BLaER1 (cell line): Measurements from ENCODE around the gene SGPP2.

Experiments
- H3K27ac ChIP-seq: shearing (Covaris generic); formaldehyde crosslinking; 2 replicates; pipeline ENCODE4 v1.8.1; 2022
- H3K27me3 ChIP-seq: shearing (Covaris generic); formaldehyde crosslinking; 2 replicates; pipeline ENCODE4 v1.8.1; 2022
- H3K36me3 ChIP-seq: shearing (Covaris generic); formaldehyde crosslinking; 2 replicates; pipeline ENCODE4 v1.8.1; 2022
- H3K4me1 ChIP-seq: shearing (Covaris generic); formaldehyde crosslinking; 2 replicates; pipeline ENCODE4 v1.8.1; 2022
- H3K4me2 ChIP-seq: shearing (Covaris generic); formaldehyde crosslinking; 2 replicates; pipeline ENCODE4 v1.8.1; 2022
- H3K4me3 ChIP-seq: shearing (Covaris generic); formaldehyde crosslinking; 2 replicates; pipeline ENCODE4 v1.8.1; 2022
- H3K9ac ChIP-seq: shearing (Covaris generic); formaldehyde crosslinking; 2 replicates; pipeline ENCODE4 v1.8.1; 2022
- H3K9me3 ChIP-seq: shearing (Covaris generic); formaldehyde crosslinking; 2 replicates; pipeline ENCODE4 v1.8.1; 2022
- H4K20me1 ChIP-seq: shearing (Covaris generic); formaldehyde crosslinking; 2 replicates; pipeline ENCODE4 v1.8.1; 2022
- Cebpa-rat ChIP-seq: shearing (Covaris generic); IDR thresholded peaks from 2 replicates; pipeline ENCODE4 v1.8.1; 2022

SGPP2 gene

DNA sequence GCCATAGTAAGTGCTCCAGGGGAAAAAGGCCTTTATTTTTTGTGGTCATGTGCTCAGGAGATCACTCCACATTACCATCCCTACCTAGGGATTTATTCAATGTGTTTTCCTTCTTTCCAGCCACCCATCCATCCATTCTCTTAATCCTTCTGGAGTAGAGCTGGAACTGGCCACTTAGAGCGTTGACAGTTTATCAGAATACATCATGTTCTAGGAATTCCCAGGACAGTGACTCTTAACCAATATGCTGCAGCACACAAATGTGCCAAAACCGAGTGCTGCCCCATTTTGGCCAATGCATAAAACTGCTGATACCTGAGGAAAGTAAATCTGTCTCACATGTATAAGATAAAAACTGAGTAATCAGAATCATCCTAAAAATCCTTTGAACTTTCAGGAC is 167.8 kb downstream of the SGPP2 start:
- no peak for TF ChIP-seq Cebpa-rat
- Histone ChIP-seq H3K36me3 (peaks cover 60% of the 10 kb centered on the region), H3K27me3 (no peaks in the 10 kb centered on the region), H3K4me2 (no peak overlapping the region), H3K27ac (no peak overlapping the region), H4K20me1 (0 out of 2 replicates have a peak, but pooled peaks cover 5% of the 10 kb centered on the region), H3K9me3 (peaks cover 6% of the 10 kb centered on the region; the same call in 1 of the 2 replicates), H3K4me3 (no peak overlapping the region), H3K4me1 (no peaks in the 10 kb centered on the region), H3K9ac (no peak overlapping the region)

DNA sequence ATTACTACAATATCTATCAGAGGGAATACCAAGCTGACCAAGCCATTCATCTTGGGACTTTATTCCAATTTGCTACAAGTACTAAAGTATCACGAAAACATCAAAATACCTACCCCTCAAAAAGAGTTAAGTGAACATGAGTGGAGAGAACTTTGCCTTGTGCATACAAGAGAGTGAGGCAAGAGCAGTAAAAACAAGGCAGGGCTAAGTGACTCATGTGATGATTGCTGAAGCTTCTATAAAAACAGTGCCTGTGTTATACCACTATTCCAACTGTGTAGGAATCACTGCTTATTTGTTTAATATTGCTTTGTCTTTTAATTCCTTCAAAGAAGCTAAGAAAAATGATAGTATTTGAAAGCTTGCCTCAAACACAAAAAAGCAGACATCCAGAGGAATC is 170.3 kb downstream of the SGPP2 start:
- no peaks in the 10 kb centered on the region for H3K27me3 ChIP-seq
- peaks cover 81% of the 10 kb centered on the region for H3K36me3 ChIP-seq
- H3K4me3 ChIP-seq, result no peak overlapping the region
- H3K4me1 ChIP-seq, result no peaks in the 10 kb centered on the region
- no peak overlapping the region for H3K4me2 ChIP-seq
- H3K9me3 ChIP-seq, result peaks cover 6% of the 10 kb centered on the region; the same call in 1 of the 2 replicates
- H4K20me1 ChIP-seq, result peaks cover 17% of the 10 kb centered on the region; the same call in 1 of the 2 replicates
- no peak overlapping the region for H3K9ac ChIP-seq
- no peak overlapping the region for H3K27ac ChIP-seq
- no peak for TF ChIP-seq Cebpa-rat

- Histone ChIP-seq H3K9me3 (no peaks in the 10 kb centered on the region), H3K4me1 (no peaks in the 10 kb centered on the region), H3K4me3 (no peak overlapping the region), H3K4me2 (no peak overlapping the region), H3K9ac (no peak overlapping the region), H3K36me3 (peaks cover 83% of the 10 kb centered on the region), H4K20me1 (peaks cover 17% of the 10 kb centered on the region; the same call in 1 of the 2 replicates), H3K27me3 (no peaks in the 10 kb centered on the region), H3K27ac (no peak overlapping the region)
- no peak for TF ChIP-seq Cebpa-rat
Observed at GRCh38 chr2:222595581-222595980, 171.2 kb downstream of the SGPP2 start.

GRCh38 chr2:222598611-222599010 is 174.3 kb downstream of the SGPP2 start:
- Histone ChIP-seq H3K9ac (no peak overlapping the region), H3K4me1 (no peaks in the 10 kb centered on the region), H3K9me3 (no peaks in the 10 kb centered on the region), H3K4me3 (no peak overlapping the region), H4K20me1 (peaks cover 23% of the 10 kb centered on the region), H3K27ac (no peak overlapping the region), H3K4me2 (no peak overlapping the region), H3K27me3 (no peaks in the 10 kb centered on the region), H3K36me3 (peaks cover 59% of the 10 kb centered on the region)
- TF ChIP-seq Cebpa-rat, result no peak

GRCh38 chr2:222603501-222603900 is 179.2 kb downstream of the SGPP2 start:
- peaks cover 52% of the 10 kb centered on the region for H3K36me3 ChIP-seq

DNA sequence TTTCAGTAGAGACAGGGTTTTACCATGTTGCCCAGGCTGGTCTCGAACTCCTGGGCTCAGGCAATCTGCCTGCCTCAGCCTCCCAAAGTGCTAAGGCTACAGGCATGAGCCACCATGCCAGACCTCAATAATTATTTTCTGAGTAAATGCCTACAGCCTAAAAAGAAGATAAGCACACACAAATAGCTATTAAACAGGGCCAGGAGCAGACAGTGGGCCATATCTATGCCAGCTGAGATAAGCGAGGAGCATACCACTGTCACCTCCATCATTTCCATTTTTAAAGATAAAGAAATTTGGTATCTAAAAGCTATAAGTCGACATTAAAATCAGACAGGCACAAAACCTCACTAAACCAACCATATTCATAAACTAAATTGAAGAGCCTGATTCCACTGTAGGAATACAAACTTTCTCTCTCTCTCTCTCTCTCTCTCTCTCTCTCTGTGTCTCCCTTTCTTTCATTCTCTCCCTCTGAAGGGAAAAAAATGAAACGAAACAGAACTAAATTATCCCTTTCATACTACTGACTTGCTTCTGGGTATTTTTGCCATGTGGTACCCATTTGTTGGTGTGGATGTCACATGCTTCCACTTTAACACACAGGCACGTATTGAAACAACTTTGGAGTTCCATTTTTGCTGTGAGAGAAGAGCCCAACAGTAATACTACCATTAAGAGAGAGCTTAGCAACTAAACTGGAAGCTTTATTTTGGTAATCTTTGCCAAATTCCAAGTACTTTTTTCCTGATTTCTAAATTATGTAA is 180.6 kb downstream of the SGPP2 start:
- Histone ChIP-seq H3K4me3 (no peak overlapping the region), H3K27ac (no peak overlapping the region), H3K4me1 (no peaks in the 10 kb centered on the region), H3K9ac (no peak overlapping the region), H3K9me3 (no peaks in the 10 kb centered on the region), H3K4me2 (no peak overlapping the region), H3K27me3 (no peaks in the 10 kb centered on the region), H3K36me3 (peaks cover 55% of the 10 kb centered on the region), H4K20me1 (peaks cover 14% of the 10 kb centered on the region)
- no peak for TF ChIP-seq Cebpa-rat

More at GRCh38 chr2:222603501-222603900, 179.2 kb downstream of the SGPP2 start:
- H3K27me3 ChIP-seq, result no peaks in the 10 kb centered on the region
- TF ChIP-seq Cebpa-rat, result no peak
- H3K27ac ChIP-seq, result no peak overlapping the region
- H3K9me3 ChIP-seq, result no peaks in the 10 kb centered on the region
- H3K4me2 ChIP-seq, result no peak overlapping the region
- no peaks in the 10 kb centered on the region for H3K4me1 ChIP-seq
- no peak overlapping the region for H3K4me3 ChIP-seq
- H3K9ac ChIP-seq, result no peak overlapping the region
- peaks cover 8% of the 10 kb centered on the region for H4K20me1 ChIP-seq

GRCh38 chr2:222606306-222606705 is 182.0 kb downstream of the SGPP2 start:
- Histone ChIP-seq H4K20me1 (peaks cover 15% of the 10 kb centered on the region), H3K27ac (no peak overlapping the region), H3K4me3 (no peak overlapping the region), H3K27me3 (no peaks in the 10 kb centered on the region), H3K9ac (no peak overlapping the region), H3K4me2 (no peak overlapping the region), H3K36me3 (peaks cover 61% of the 10 kb centered on the region), H3K4me1 (no peaks in the 10 kb centered on the region), H3K9me3 (no peaks in the 10 kb centered on the region)
- no peak for TF ChIP-seq Cebpa-rat

- Histone ChIP-seq H3K4me1 (no peaks in the 10 kb centered on the region), H3K27ac (no peak overlapping the region), H3K36me3 (peaks cover 73% of the 10 kb centered on the region), H3K27me3 (no peaks in the 10 kb centered on the region), H4K20me1 (peaks cover 9% of the 10 kb centered on the region; the same call in 1 of the 2 replicates), H3K4me2 (no peak overlapping the region), H3K9me3 (no peaks in the 10 kb centered on the region), H3K9ac (no peak overlapping the region), H3K4me3 (no peak overlapping the region)
- no peak for TF ChIP-seq Cebpa-rat
Observed at GRCh38 chr2:222608081-222608480, 183.7 kb downstream of the SGPP2 start.

DNA sequence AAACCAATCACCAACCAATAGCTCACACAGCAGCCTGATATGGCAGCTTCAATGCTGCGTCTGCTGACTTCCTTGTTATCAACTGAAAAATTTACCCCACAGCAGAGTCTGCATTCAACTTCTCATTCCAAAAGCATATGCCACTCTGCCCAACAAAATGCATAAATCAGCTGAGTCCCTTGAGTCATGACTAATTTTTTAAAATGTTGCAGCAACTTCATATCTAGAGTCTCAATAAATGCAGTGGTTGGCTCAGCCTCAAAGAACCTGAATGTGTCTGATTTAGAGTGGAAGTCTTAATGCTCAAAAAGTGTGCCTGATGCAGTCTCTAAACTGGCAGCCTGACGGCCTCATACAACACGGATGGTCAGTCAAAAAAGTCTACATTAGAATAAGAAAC is 185.0 kb downstream of the SGPP2 start:
- Histone ChIP-seq H3K4me2 (no peak overlapping the region), H3K4me1 (no peaks in the 10 kb centered on the region), H4K20me1 (peaks cover 9% of the 10 kb centered on the region; the same call in 1 of the 2 replicates), H3K4me3 (no peak overlapping the region), H3K9ac (no peak overlapping the region), H3K9me3 (no peaks in the 10 kb centered on the region), H3K27ac (no peak overlapping the region), H3K27me3 (no peaks in the 10 kb centered on the region), H3K36me3 (peaks cover 79% of the 10 kb centered on the region)
- no peak for TF ChIP-seq Cebpa-rat
